Measurements from ENCODE around the gene ROBO1. TPM values are rescaled to one million over a fixed set of nuclear protein-coding genes. Genes with fewer than 3 reads are reported as not detected.

Gene ROBO1
- total and polyA plus RNA-seq, 2 of the 8 experiments (the other 6 are each of a cell fraction or from before 2014, with no cell fraction given), result 51.4 to 91.0 TPM

DNA sequence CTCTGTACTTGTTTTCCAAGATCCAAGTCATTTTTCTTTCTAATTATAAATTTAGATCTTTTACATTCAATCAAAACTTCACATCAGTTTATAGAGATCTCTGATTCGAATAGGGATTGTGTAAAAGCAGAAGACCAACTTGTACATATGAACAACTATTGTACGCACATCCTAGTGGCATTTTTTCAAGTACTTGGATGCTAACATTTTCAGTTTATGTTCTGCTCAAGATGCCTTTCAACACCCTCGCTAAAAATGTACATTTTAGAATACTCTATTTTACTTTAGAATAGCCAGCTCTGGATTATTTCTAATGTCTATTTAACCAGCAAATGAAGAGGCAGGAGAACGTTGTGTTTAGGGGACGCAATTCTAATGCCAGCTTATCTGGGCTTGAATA is 340.7 kb downstream of the ROBO1 start:
- no peak overlapping the region for H2BK120ac ChIP-seq (replicated peaks; ENCODE audit: low read depth, low read length)
- H4K5ac ChIP-seq (ENCODE audit: insufficient read length, low read depth, low read length), result no peak overlapping the region
- H2BK15ac ChIP-seq (ENCODE audit: low read length), result no peak overlapping the region
- no peak overlapping the region for H3K4ac ChIP-seq (replicated peaks; ENCODE audit: insufficient read length, low read depth, low read length)
- no peak overlapping the region for H2BK5ac ChIP-seq (ENCODE audit: low read depth, low read length)
- H3K79me2 ChIP-seq (ENCODE audit: control insufficient read depth in 1 of 2, insufficient read depth in 2 of 2, low read length in 2 of 2), result no peaks in the 10 kb centered on the region
- H3K36me3 ChIP-seq (ENCODE audit: control insufficient read depth in 2 of 4, insufficient read depth in 4 of 4, low read length in 3 of 4), result no peaks in the 10 kb centered on the region
- H3K56ac ChIP-seq (replicated peaks; ENCODE audit: insufficient read length, low read depth, low read length), result no peak overlapping the region
- H3K14ac ChIP-seq (ENCODE audit: insufficient read length), result no peak overlapping the region
- no peak overlapping the region for H3K27ac ChIP-seq (ENCODE audit: low read depth, low read length)
- no peak overlapping the region for H3K4me3 ChIP-seq (ENCODE audit: extremely low read depth in 1 of 4, insufficient read depth in 2 of 4, low read depth in 3 of 4, low read length in 4 of 4)
- no peak overlapping the region for H3K9ac ChIP-seq (replicated peaks in 1 of 4; ENCODE audit: extremely low read depth in 1 of 4, low read depth in 3 of 4, low read length in 3 of 4)
- no peak overlapping the region for H2AFZ ChIP-seq (ENCODE audit: low read length)
- ChIA-PET POLR2A (ENCODE audit: partially characterized antibody) (no interaction called here), CTCF (ENCODE audit: partially characterized antibody) (interaction anchor here (0.8 to 1.7 kb wide), 3 partner anchors 9 to 21 kb away, joined by 3 to 5 read pairs (median 4); no protein-coding TSS in a partner anchor)
- no peaks in the 10 kb centered on the region for H3K9me3 ChIP-seq (ENCODE audit: insufficient read depth in 2 of 2, low read depth in 1 of 2, low read length in 1 of 2)
- no peak overlapping the region for H3K4me2 ChIP-seq (ENCODE audit: insufficient read depth in 1 of 2, low read depth in 2 of 2, low read length in 2 of 2)
- no peak overlapping the region for H2AK5ac ChIP-seq (ENCODE audit: low read depth, low read length)
- no peak overlapping the region for H4K8ac ChIP-seq (ENCODE audit: extremely low read depth, insufficient read depth, low read length)
- no peaks in the 10 kb centered on the region for H3K23me2 ChIP-seq (ENCODE audit: low read depth, low read length)
- no peak overlapping the region for H3K18ac ChIP-seq (ENCODE audit: extremely low read depth, low read length)
- H4K20me1 ChIP-seq (replicated peaks in 1 of 2; ENCODE audit: control insufficient read depth in 1 of 2, insufficient read depth in 2 of 2, low read length in 2 of 2), result no peaks in the 10 kb centered on the region
- H3K79me1 ChIP-seq (ENCODE audit: low read depth, low read length), result no peaks in the 10 kb centered on the region
- TF ChIP-seq TEAD4 (IDR thresholded peaks at IDR 0.05; ENCODE audit: low read depth, low read length) (no peak), SIX5 (IDR thresholded peaks at IDR 0.05; ENCODE audit: low read depth, low read length) (no peak), CBX8 (IDR thresholded peaks at IDR 0.05; ENCODE audit: borderline replicate concordance, low read depth, low read length) (no peak), ZNF274 (IDR thresholded peaks at IDR 0.05; ENCODE audit: borderline replicate concordance, extremely low read depth, low read length) (no peak), BRCA1 (IDR thresholded peaks at IDR 0.05; ENCODE audit: low read depth, low read length) (no peak), USF2 (IDR thresholded peaks at IDR 0.05; ENCODE audit: low read length) (no peak), BCL11A (IDR thresholded peaks at IDR 0.05; ENCODE audit: low read depth in 2 of 2, low read length in 2 of 2) (no peak), FOSL1 (IDR thresholded peaks at IDR 0.05; ENCODE audit: insufficient read depth, low read depth, low read length) (no peak), CREB1 (IDR thresholded peaks at IDR 0.05) (no peak)
- no peaks in the 10 kb centered on the region for H3K27me3 ChIP-seq (replicated peaks in 1 of 4; ENCODE audit: control insufficient read depth in 3 of 4, extremely low read depth in 1 of 4, insufficient read depth in 3 of 4, low read length in 3 of 4)
- no peak overlapping the region for H2BK12ac ChIP-seq (ENCODE audit: low read depth, low read length)
- H2BK20ac ChIP-seq (ENCODE audit: low read length), result no peak overlapping the region
- H4K91ac ChIP-seq (replicated peaks; ENCODE audit: insufficient read length, low read length), result no peak overlapping the region
- DNase-seq (ENCODE audit: low read depth in 1 of 2, low spot score in 2 of 2) (no peak), FAIRE-seq (no peak)
- H3K23ac ChIP-seq (ENCODE audit: insufficient read length), result no peak overlapping the region
- WGBS, 2 experiments (ENCODE audit: extremely low coverage in 1 of 2, insufficient coverage in 1 of 2, insufficient read length in 1 of 2, insufficient replicate concordance in 2 of 2, low coverage in 1 of 2, low lambda C conversion rate in 2 of 2, missing lambda C conversion rate in 1 of 2), result 93% methylated on average over 5 of the region's 5 CpGs; no CpG with 5 or more reads in 1 of the 2 experiments
- no peaks in the 10 kb centered on the region for H3K4me1 ChIP-seq (replicated peaks in 1 of 4; ENCODE audit: control insufficient read depth in 3 of 4, insufficient read depth in 4 of 4, low read length in 3 of 4)
